Small intestine (tissue), 7 donors: ENCODE measurements around the gene COL5A1. TPM values are rescaled to one million over a fixed set of nuclear protein-coding genes. Genes with fewer than 3 reads are reported as not detected.

ENCODE experiments used
- DNase-seq, 2 donors: peaks; one replicate each; pipeline versions ENCODE4 v3.0.0 to v3.0.0-alpha.2; 2013
- FAIRE-seq: peaks from 2 replicates; lab custom pipeline; 2012; peaks lifted over from hg19 to GRCh38; lab: Jason Lieb, UNC
- H3K27ac ChIP-seq, 3 donors: one replicate each; pipeline ENCODE4 v1.5.1; 2013; ENCODE audit warnings: low read length in 2 of 3, mild to moderate bottlenecking in 2 of 3, control low read depth in 1 of 3, inconsistent platforms in 1 of 3, low read depth in 1 of 3, moderate library complexity in 1 of 3
- H3K27me3 ChIP-seq, 3 donors: one replicate each; pipeline ENCODE4 v1.6.1; 2013; ENCODE audit warnings: low read length in 3 of 3, inconsistent platforms in 1 of 3; ENCODE audit not compliant: control insufficient read depth in 3 of 3, insufficient read depth in 3 of 3
- H3K36me3 ChIP-seq, 3 donors: one replicate each; pipeline ENCODE4 v1.6.1; 2013; ENCODE audit warnings: low read length in 3 of 3, inconsistent platforms in 1 of 3, low read depth in 1 of 3, mild to moderate bottlenecking in 1 of 3, moderate library complexity in 1 of 3; ENCODE audit not compliant: control insufficient read depth in 3 of 3, insufficient read depth in 2 of 3
- H3K4me1 ChIP-seq, 3 donors: one replicate each; pipeline ENCODE4 v1.6.1; 2013; ENCODE audit warnings: low read length in 2 of 3, inconsistent platforms in 1 of 3, low read depth in 1 of 3, mild to moderate bottlenecking in 1 of 3, moderate library complexity in 1 of 3; ENCODE audit not compliant: control insufficient read depth in 3 of 3, insufficient read depth in 2 of 3
- H3K4me3 ChIP-seq, 3 donors: one replicate each; pipeline ENCODE4 v1.5.1; 2013; ENCODE audit warnings: low read length in 3 of 3, control low read depth in 1 of 3, inconsistent platforms in 1 of 3, low read depth in 1 of 3, mild to moderate bottlenecking in 1 of 3, moderate library complexity in 1 of 3
- H3K9me3 ChIP-seq, 2 donors: one replicate each; pipeline ENCODE4 v1.6.1; 2013; ENCODE audit warnings: low read depth in 1 of 2, low read length in 1 of 2; ENCODE audit not compliant: control insufficient read depth in 2 of 2, insufficient read depth in 1 of 2
- WGBS, 3 donors: extraction: QIAGEN DNeasy Blood & Tissue Kit; methylation state at CpG; one replicate each; pipeline ENCODE4 v1.1.7; 2013; 5-methylcytosine and 5-hydroxymethylcytosine counted together
- polyA plus RNA-seq, 4 donors: library from polyadenylated mRNA; stranded (reverse) in 3 of 4; unstranded in 1 of 4; fragments of 200-250 nt in 3 of 4; fragments of 120-200 nt in 1 of 4; gene quantifications; one replicate each; pipeline versions ENCODE4 v1.2.1 to v1.2.3, GENCODE V29; 2013
- donor health status: healthy with polysubstance abuse.
- donor health status: control.
- donor health status: control.
- donor health status: Bipolar disorder and iron deficiency.
- donor health status: healthy.

COL5A1 gene
- polyA plus RNA-seq, 4 donors: 0.22 to 54.0 (median 5.4) TPM

GRCh38 chr9:134688661-134689320, 47.2 kb downstream of the COL5A1 start:
- DNase-seq: no peak
- H3K27ac ChIP-seq: no peak overlapping the region
- no peaks in the 10 kb centered on the region for H3K4me1 ChIP-seq
- H3K36me3 ChIP-seq: peaks cover 0 to 16% (median 0%) of the 10 kb centered on the region in 3 donors
- H3K27me3 ChIP-seq: no peaks in the 10 kb centered on the region
- 77 to 87% (median 84%) methylated on average over 16 to 17 of the region's 17 CpGs for WGBS, 3 donors
- H3K4me3 ChIP-seq: no peak overlapping the region
- peaks cover 0 to 4% of the 10 kb centered on the region in 2 donors for H3K9me3 ChIP-seq
- FAIRE-seq: no peak

DNA sequence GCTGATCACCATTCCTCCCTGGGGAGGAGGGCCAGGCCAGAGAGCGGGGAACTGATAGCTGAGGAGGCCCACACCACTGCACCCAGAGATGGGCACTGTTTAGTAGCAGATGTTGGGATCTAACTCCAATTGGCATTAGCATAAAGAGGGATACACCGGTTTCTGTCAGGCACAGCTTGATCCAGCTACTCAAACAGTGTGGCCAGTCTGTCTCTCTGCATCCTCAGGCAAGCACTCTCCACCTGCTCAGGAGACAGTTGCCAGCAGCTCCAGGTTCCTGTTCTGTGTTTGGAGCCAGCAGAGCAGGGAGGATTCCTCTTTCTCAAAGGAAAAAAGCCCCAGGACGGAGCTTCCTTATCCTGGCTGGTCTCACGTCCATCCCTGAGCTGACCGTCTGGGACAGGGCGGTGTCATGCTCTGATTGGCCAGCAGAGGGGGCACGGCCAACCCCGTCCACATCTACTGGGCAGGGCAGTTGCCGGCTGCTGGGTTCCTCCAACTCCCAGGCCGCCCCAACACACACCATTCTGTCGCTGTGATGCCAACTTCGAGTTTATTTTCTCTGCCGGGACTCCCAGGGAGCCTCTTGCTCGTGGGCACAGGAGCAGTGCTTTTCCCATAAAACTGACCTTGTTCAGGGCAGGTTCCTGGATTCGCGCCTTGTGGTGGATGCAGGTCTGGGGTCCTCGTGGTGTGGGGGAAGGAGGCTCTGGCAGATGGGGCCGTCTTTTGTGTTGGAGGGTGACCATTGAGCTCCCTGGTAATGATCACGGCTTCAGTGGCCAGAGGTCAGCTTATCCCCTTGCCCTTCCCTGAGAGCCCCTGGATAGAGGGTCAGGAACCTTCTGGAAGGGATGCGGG, 47.9 kb downstream of the COL5A1 start:
- Histone ChIP-seq H3K27me3 (no peaks in the 10 kb centered on the region), H3K36me3 (peaks cover 0 to 16% (median 0%) of the 10 kb centered on the region in 3 donors), H3K27ac (no peak overlapping the region), H3K9me3 (peaks cover 0 to 4% of the 10 kb centered on the region in 2 donors), H3K4me3 (no peak overlapping the region), H3K4me1 (no peaks in the 10 kb centered on the region)
- FAIRE-seq (no peak), DNase-seq (peak; percentile 29 to 48)
- WGBS, 3 donors: 38 to 45% (median 45%) methylated on average over 20 of the region's 20 CpGs

DNA sequence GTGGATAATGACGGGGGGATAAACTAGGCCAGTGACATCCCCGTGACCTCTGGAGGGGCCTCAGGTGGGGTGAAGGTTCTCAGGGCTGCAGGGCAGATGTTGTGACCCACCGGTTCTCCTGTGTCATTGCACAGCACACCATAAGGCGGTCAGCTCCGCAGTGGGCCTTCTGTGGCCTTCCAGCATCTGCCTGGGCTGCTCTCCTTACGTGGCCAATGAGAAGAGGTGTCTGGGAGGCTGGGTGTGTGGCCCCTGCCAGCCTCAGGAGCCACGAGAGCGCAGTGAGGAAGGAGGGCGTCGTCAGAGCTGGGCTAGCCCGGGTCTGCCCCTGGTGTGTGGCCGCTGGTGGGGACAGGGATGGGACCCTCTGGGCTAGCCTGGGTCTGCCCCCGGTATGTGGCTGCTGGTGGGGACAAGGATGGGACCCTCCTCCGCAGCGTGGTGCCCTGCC, 48.7 kb downstream of the COL5A1 start:
- H3K27me3 ChIP-seq: no peaks in the 10 kb centered on the region
- 62 to 66% (median 64%) methylated on average over 15 of the region's 15 CpGs for WGBS, 3 donors
- peaks cover 0 to 16% (median 0%) of the 10 kb centered on the region in 3 donors for H3K36me3 ChIP-seq
- FAIRE-seq: no peak
- no peak overlapping the region for H3K4me3 ChIP-seq
- no peaks in the 10 kb centered on the region for H3K9me3 ChIP-seq
- no peak for DNase-seq
- peak overlapping the region in 1 of 3 donors; percentile 21 for H3K27ac ChIP-seq
- no peaks in the 10 kb centered on the region for H3K4me1 ChIP-seq

DNA sequence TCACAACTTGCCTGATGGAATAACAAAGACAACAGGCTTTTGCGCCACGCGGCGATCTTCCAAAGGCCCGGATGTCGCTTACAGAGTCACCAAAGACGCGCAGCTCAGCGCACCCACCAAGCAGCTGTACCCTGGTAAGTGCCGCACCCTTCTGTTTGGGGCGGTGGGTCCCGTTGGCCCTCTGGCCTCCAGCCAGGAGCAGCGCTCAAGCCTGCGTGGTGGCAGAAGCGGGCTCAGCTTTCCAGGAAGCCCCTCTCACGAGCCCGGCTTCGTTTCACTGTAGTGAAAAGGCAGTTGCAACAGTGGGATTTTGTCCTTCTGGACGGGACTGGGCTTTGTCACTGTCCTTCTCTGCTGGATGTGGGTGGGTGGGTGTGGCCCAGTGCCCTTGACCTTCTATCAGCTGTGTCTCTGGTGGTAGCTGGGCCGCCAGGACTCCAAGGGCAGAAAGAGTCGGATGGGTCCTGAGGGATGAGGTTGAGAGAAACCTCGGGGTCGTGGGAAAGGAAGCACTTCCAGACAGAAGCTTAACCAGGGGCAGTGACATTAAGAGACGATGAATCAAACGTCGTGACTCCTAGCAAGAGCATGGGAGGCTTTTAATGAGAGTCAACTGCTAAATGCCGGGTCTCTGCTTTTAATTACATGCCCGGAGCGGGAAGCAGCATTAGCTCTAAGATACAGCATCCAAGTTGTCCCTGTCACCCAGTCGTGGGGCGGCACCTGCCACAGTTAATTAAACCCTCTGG, 49.5 kb downstream of the COL5A1 start:
- Histone ChIP-seq H3K27me3 (no peaks in the 10 kb centered on the region), H3K27ac (peak overlapping the region in 1 of 3 donors; percentile 42), H3K9me3 (no peaks in the 10 kb centered on the region), H3K4me3 (no peak overlapping the region), H3K36me3 (peaks cover 0 to 16% (median 0%) of the 10 kb centered on the region in 3 donors), H3K4me1 (no peaks in the 10 kb centered on the region)
- DNase-seq (no peak), FAIRE-seq (no peak)
- 81 to 84% (median 82%) methylated on average over 31 of the region's 31 CpGs for WGBS, 3 donors

- peaks cover 0 to 16% (median 0%) of the 10 kb centered on the region in 3 donors for H3K36me3 ChIP-seq
- no peak for DNase-seq
- no peak overlapping the region for H3K4me3 ChIP-seq
- peak overlapping the region in 1 of 3 donors; percentile 42 for H3K27ac ChIP-seq
- no peak for FAIRE-seq
- 63 to 80% (median 70%) methylated on average over 23 of the region's 23 CpGs for WGBS, 3 donors
- H3K4me1 ChIP-seq: no peaks in the 10 kb centered on the region
- no peaks in the 10 kb centered on the region for H3K9me3 ChIP-seq
- no peaks in the 10 kb centered on the region for H3K27me3 ChIP-seq
Observed at GRCh38 chr9:134691695-134692572, 50.3 kb downstream of the COL5A1 start.

GRCh38 chr9:134692573-134692860, 50.9 kb downstream of the COL5A1 start:
- FAIRE-seq (no peak), DNase-seq (no peak)
- H3K9me3 ChIP-seq: no peaks in the 10 kb centered on the region
- WGBS, 3 donors: 41 to 81% (median 42%) methylated on average over 6 of the region's 6 CpGs
- no peaks in the 10 kb centered on the region for H3K27me3 ChIP-seq
- H3K27ac ChIP-seq: peak overlapping the region in 1 of 3 donors; percentile 12
- peaks cover 0 to 16% (median 0%) of the 10 kb centered on the region in 3 donors for H3K36me3 ChIP-seq
- no peak overlapping the region for H3K4me3 ChIP-seq
- H3K4me1 ChIP-seq: no peaks in the 10 kb centered on the region

- 65 to 81% (median 69%) methylated on average over 9 of the region's 9 CpGs for WGBS, 3 donors
- H3K4me1 ChIP-seq: no peaks in the 10 kb centered on the region
- DNase-seq (no peak), FAIRE-seq (no peak)
- peaks cover 0 to 17% (median 0%) of the 10 kb centered on the region in 3 donors for H3K36me3 ChIP-seq
- no peaks in the 10 kb centered on the region for H3K27me3 ChIP-seq
- H3K4me3 ChIP-seq: no peak overlapping the region
- H3K9me3 ChIP-seq: no peaks in the 10 kb centered on the region
- no peak overlapping the region for H3K27ac ChIP-seq
Observed at GRCh38 chr9:134693011-134693410, 51.4 kb downstream of the COL5A1 start.
